Measurements from ENCODE around the gene TP53I11. TPM values are rescaled to one million over a fixed set of nuclear protein-coding genes. Genes with fewer than 3 reads are reported as not detected.

Gene TP53I11
- total RNA-seq, 4 donors from 2014 or later, result 5.4 to 17.2 (median 12.8) TPM

GRCh38 chr11:44952082-44952481, 1.4 kb upstream of the TP53I11 start:
- intact Hi-C loops (cut with DNase I; ENCODE audit: low total_unique reads), result loop anchor here (5.0 kb wide), 2 partner anchors 135 to 150 kb away; no protein-coding TSS in a partner anchor
- TF ChIP-seq POLR2A (IDR thresholded peaks at IDR 0.05), result no peak
- TF ChIP-seq, protein P1, sequence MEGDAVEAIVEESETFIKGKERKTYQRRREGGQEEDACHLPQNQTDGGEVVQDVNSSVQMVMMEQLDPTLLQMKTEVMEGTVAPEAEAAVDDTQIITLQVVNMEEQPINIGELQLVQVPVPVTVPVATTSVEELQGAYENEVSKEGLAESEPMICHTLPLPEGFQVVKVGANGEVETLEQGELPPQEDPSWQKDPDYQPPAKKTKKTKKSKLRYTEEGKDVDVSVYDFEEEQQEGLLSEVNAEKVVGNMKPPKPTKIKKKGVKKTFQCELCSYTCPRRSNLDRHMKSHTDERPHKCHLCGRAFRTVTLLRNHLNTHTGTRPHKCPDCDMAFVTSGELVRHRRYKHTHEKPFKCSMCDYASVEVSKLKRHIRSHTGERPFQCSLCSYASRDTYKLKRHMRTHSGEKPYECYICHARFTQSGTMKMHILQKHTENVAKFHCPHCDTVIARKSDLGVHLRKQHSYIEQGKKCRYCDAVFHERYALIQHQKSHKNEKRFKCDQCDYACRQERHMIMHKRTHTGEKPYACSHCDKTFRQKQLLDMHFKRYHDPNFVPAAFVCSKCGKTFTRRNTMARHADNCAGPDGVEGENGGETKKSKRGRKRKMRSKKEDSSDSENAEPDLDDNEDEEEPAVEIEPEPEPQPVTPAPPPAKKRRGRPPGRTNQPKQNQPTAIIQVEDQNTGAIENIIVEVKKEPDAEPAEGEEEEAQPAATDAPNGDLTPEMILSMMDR (IDR thresholded peaks at IDR 0.05 in 4 of 5, conservative IDR thresholded peaks at IDR 0.05 in 1 of 5), result no peak
- Histone ChIP-seq H3K4me3 (no peak overlapping the region), H3K9me3 (no peaks in the 10 kb centered on the region), H3K4me1 (peaks cover 4 to 9% of the 10 kb centered on the region in 2 donors), H3K36me3 (no peaks in the 10 kb centered on the region), H3K27ac (no peak overlapping the region), H3K27me3 (peaks cover 0 to 6% (median 2%) of the 10 kb centered on the region in 3 donors)
- in situ Hi-C loops (cut with MboI; ENCODE audit: low sequenced_read_pairs in 4 of 4), result no loop called here
- ATAC-seq (no peak), DNase-seq (no peak)

DNA sequence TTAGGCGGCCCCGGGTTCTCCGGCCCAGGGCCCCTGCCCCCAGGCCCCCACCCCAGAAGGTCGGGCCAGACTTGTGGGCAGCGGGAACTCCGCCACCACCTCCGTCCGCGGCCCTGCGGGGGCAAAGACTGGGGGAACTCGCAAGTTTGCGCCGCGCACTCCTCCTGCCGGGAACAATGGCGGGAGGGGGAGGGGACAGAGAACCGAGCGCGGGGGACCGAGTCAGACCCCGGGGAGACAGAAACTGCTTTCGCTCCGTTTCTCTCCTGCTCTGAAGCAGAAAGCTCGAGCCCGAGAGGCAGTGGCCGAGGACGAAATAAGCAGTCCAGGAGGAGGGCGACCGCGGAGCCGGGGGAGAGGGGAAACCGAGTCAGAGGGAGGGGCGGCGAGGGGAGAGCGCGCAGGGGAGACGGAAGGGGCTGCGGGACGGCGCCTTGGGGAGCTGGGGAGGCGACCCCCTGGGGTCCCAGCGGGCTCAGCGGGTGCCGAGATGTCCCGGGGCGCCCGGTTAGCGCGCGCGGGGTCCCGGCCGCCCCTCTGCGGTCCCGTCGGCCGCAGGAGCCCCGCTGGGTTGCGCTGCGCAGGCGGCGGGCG, 555 bp downstream of the TP53I11 start:
- H3K36me3 ChIP-seq, result no peaks in the 10 kb centered on the region
- peaks cover 8 to 16% of the 10 kb centered on the region in 2 donors for H3K4me1 ChIP-seq
- peak overlapping the region; percentile 72 to 82 (median 78) for H3K27ac ChIP-seq
- DNase-seq (no peak), ATAC-seq (peak in 1 of 2 donors; percentile 29)
- no peaks in the 10 kb centered on the region for H3K9me3 ChIP-seq
- no peaks in the 10 kb centered on the region for H3K27me3 ChIP-seq
- TF ChIP-seq, protein P1 (IDR thresholded peaks at IDR 0.05 in 4 of 5, conservative IDR thresholded peaks at IDR 0.05 in 1 of 5), result no peak
- TF ChIP-seq POLR2A (IDR thresholded peaks at IDR 0.05), result no peak
- intact Hi-C loops (cut with DNase I; ENCODE audit: low total_unique reads), result loop anchor here (2.0 to 5.0 kb wide), 3 partner anchors 71 to 152 kb away; no protein-coding TSS in a partner anchor
- in situ Hi-C loops (cut with MboI; ENCODE audit: low sequenced_read_pairs in 4 of 4), result no loop called here
- peak overlapping the region; percentile 55 to 85 (median 76) for H3K4me3 ChIP-seq

DNA sequence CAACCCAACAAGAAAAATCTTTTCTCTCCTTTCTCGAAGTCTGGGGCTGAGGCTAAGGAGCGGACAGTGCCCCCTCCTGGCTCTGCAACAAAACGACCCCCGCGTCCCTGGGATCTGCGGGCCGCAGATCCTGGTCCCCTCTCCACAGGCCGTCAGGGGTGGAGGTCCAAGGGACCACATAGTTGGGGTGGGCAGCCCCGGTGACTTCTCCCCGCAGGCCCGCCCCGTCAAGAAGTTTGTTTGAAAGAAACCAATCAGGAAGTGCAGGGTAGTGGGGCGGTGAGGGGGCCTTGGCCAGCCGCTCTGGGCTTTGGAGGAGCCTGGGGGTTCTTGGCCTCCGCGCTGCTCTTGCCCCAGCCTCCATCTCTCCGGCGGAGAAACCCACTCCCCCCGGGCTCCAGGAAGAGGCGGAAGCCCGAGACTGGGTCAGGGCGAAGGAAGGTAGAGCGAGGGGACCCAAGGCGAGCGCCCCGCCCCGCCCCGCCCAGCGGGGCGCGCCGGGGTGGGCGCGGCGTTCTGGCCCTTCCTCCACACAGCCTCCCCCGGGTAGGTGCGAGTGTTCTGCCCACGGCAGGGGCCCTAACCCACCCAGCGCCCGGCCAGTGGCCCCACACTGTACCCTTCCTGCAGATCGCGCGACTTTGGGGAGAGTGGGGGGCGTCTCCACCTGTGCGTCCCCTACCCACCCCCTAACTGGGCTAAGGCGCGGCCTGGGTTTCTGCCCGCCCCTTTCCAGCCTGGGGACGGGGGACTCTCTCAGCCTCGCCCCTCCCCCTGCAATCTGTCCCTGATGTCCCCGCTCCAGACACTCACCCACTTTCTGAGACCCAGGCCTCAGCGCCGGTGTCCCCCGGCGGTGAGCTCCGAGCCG, 1.3 kb downstream of the TP53I11 start:
- intact Hi-C loops (cut with DNase I; ENCODE audit: low total_unique reads), result loop anchor here (2.0 to 5.0 kb wide), 3 partner anchors 71 to 153 kb away; no protein-coding TSS in a partner anchor
- Histone ChIP-seq H3K27me3 (no peaks in the 10 kb centered on the region), H3K27ac (peak overlapping the region; percentile 72 to 82 (median 78)), H3K9me3 (no peaks in the 10 kb centered on the region), H3K4me3 (peak overlapping the region; percentile 55 to 85 (median 76)), H3K36me3 (no peaks in the 10 kb centered on the region), H3K4me1 (peaks cover 8 to 11% of the 10 kb centered on the region in 2 donors)
- DNase-seq, result no peak
- no peak for ATAC-seq
- TF ChIP-seq, protein P1 (IDR thresholded peaks at IDR 0.05 in 4 of 5, conservative IDR thresholded peaks at IDR 0.05 in 1 of 5), result peak in 3 of 5 experiments; percentile 16 to 31 (median 16)
- TF ChIP-seq POLR2A (IDR thresholded peaks at IDR 0.05), result peak in 1 of 2 donors; percentile 42
- in situ Hi-C loops (cut with MboI; ENCODE audit: low sequenced_read_pairs in 4 of 4), result loop anchor here in 2 of 4 donors (25.0 kb wide), 1 partner anchor 338 kb away; the partner anchor contains the start of gene SYT13 (in 2 of the 2)

DNA sequence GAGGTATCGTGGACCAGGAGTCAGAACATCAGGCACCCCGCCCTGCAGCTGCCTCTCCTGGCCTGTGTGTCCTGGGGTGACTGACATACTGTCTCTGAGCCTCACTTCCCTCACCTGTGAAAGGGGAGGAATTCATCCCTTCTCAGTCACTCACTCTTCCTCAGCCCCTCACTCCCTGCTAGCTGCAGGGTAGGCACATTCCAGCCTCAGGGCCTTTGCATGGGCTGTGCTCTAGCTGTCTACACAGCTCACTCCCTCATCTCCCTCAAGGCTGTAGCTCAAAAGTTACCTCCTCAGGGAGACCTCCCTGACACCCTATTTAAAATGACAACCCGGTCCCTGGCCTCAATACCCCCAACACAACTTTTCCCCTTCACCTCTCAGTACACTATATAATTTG, 2.5 kb downstream of the TP53I11 start:
- H3K4me1 ChIP-seq, result peaks cover 8 to 11% of the 10 kb centered on the region in 2 donors
- intact Hi-C loops (cut with DNase I; ENCODE audit: low total_unique reads), result no loop called here
- DNase-seq, result no peak
- H3K27ac ChIP-seq, result peak overlapping the region in 3 of 4 donors; percentile 72 to 82 (median 77)
- in situ Hi-C loops (cut with MboI; ENCODE audit: low sequenced_read_pairs in 4 of 4), result loop anchor here in 2 of 4 donors (25.0 kb wide), 1 partner anchor 339 kb away; the partner anchor contains the start of gene SYT13 (in 2 of the 2)
- TF ChIP-seq, protein P1 (IDR thresholded peaks at IDR 0.05 in 4 of 5, conservative IDR thresholded peaks at IDR 0.05 in 1 of 5), result no peak
- no peak for TF ChIP-seq POLR2A (IDR thresholded peaks at IDR 0.05)
- no peak overlapping the region for H3K4me3 ChIP-seq
- H3K36me3 ChIP-seq, result no peaks in the 10 kb centered on the region
- H3K27me3 ChIP-seq, result no peaks in the 10 kb centered on the region
- H3K9me3 ChIP-seq, result no peaks in the 10 kb centered on the region
- no peak for ATAC-seq

All from gastrocnemius medialis (tissue), 4 donors.